ENCODE data around the gene MAB21L4. TPM values are rescaled to one million over a fixed set of nuclear protein-coding genes. Genes with fewer than 3 reads are reported as not detected.

The MAB21L4 gene
- total RNA-seq, 2 experiments from 2014 or later, result not detected

DNA sequence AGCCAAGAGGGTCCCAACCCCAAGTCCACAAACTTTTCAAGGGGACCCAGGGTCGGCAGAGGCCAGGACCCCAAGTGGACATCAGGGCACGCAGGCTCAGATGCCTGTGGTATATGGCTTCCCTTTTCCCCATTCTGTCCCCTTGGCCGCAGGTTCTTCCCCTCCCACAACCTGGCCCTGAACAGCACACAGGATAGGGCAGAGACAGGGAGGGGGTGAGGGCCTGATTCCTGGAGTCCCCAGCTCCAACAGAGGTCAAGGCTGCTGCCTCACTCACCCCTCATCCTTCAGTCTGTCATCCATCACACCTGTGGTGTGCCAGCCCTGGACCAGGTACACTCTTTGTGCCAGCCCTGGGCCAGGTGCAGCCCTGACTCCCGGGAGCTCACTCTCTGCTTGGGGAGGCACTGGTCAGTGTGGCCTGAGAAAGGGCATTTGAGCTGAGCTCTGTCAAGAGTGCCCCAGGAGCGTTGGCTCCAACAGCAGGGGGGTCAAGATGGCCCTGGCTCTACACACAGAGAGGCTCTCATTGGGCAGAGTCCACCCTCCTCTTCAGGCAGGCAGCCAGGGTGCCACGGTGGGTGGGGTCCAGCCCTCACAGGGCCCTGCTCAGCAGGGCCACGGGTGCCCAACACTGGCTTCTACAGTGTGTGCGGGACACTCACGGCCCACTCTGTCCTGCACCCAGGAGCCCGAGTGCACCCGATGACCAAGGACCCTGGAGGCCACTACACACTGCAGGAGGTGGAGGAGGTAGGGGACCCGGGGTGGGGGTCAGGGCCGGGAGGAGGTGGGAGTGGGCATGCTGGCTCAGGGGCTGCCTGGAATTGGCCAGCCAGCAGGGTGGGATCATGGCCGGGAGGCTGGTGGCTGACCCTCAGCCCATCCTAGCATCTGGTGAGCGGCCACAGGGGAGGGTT, 25.7 kb downstream of the MAB21L4 start:
- ChIA-PET POLR2A (no interaction called here), CTCF (ENCODE audit: unreplicated experiment) (no interaction called here)
- Histone ChIP-seq H4K20me1 (ENCODE audit: insufficient read depth, low read length) (no peaks in the 10 kb centered on the region), H3K4me2 (ENCODE audit: low read length) (no peak overlapping the region), H3K36me3 (ENCODE audit: insufficient read depth, low read length) (no peaks in the 10 kb centered on the region), H3K27ac (ENCODE audit: low read depth, low read length, poor library complexity, severe bottlenecking) (no peak overlapping the region), H3K79me2 (ENCODE audit: insufficient read depth, low read depth, low read length) (no peaks in the 10 kb centered on the region), H3K4me1 (ENCODE audit: insufficient read depth, low read length, poor library complexity, severe bottlenecking) (no peaks in the 10 kb centered on the region), H3K4me3 (ENCODE audit: low read depth, low read length, poor library complexity, severe bottlenecking) (no peak overlapping the region), H3K9me2 (ENCODE audit: insufficient read depth, low read length) (no peaks in the 10 kb centered on the region), H3K9me3 (ENCODE audit: low read length) (no peaks in the 10 kb centered on the region), H2AFZ (ENCODE audit: low read length) (no peak overlapping the region)
- TF ChIP-seq, protein P1, sequence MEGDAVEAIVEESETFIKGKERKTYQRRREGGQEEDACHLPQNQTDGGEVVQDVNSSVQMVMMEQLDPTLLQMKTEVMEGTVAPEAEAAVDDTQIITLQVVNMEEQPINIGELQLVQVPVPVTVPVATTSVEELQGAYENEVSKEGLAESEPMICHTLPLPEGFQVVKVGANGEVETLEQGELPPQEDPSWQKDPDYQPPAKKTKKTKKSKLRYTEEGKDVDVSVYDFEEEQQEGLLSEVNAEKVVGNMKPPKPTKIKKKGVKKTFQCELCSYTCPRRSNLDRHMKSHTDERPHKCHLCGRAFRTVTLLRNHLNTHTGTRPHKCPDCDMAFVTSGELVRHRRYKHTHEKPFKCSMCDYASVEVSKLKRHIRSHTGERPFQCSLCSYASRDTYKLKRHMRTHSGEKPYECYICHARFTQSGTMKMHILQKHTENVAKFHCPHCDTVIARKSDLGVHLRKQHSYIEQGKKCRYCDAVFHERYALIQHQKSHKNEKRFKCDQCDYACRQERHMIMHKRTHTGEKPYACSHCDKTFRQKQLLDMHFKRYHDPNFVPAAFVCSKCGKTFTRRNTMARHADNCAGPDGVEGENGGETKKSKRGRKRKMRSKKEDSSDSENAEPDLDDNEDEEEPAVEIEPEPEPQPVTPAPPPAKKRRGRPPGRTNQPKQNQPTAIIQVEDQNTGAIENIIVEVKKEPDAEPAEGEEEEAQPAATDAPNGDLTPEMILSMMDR (conservative IDR thresholded peaks at IDR 0.05; ENCODE audit: low read length), result no peak
- no peak for TF ChIP-seq EZH2phosphoT487 (IDR thresholded peaks at IDR 0.05; ENCODE audit: borderline replicate concordance, low read depth, low read length)
- DNase-seq (ENCODE audit: low spot score), result no peak
- BruUV-seq (replicated peaks), result no TSS peak
- intact Hi-C loops (cut with micrococcal nuclease; ENCODE audit: unreplicated experiment), result no loop called here

DNA sequence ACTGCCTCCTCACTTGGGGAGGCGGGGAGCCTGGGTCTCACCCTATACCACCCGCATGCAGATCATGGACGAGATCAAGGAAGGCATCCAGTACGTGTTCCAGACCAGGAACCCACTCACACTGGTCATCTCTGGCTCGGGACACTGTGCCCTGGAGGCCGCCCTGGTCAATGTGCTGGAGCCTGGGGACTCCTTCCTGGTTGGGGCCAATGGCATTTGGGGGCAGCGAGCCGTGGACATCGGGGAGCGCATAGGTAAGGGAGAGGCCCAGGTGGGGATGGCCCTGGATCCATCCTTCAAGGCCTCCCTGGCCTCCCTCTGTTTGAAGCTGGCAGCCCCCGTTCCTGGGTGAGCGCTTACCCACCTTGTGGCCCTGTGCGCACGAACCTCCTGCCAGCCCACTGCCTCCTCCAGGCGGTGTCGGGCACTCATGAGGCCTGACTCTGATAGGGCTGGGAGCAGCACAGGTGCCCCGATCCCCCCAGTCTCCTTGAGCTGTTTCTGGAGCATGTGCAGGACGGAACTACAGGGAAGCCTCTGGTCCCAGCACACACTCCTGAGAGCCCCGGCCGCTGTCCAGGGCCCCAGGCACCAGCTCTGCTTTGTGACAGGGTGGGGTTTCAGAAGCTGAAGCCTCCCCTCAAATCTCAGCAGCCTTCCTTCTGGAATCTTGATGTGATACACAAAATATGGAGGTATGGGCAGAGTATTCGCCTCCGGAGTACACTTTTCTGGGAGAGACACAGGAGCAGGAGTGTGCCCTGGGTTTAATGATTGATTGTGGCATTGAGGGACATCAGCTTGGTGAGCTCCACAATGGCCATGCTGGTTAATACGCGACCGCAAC, 26.6 kb downstream of the MAB21L4 start:
- H4K20me1 ChIP-seq (ENCODE audit: insufficient read depth, low read length), result no peaks in the 10 kb centered on the region
- H3K79me2 ChIP-seq (ENCODE audit: insufficient read depth, low read depth, low read length), result no peaks in the 10 kb centered on the region
- CTCF ChIA-PET (ENCODE audit: unreplicated experiment), result no interaction called here
- BruUV-seq (replicated peaks), result no TSS peak
- intact Hi-C loops (cut with micrococcal nuclease; ENCODE audit: unreplicated experiment), result no loop called here
- TF ChIP-seq EZH2phosphoT487 (IDR thresholded peaks at IDR 0.05; ENCODE audit: borderline replicate concordance, low read depth, low read length), result no peak
- TF ChIP-seq, protein P1 (conservative IDR thresholded peaks at IDR 0.05; ENCODE audit: low read length), result no peak
- POLR2A ChIA-PET, result no interaction called here
- H3K9me3 ChIP-seq (ENCODE audit: low read length), result no peaks in the 10 kb centered on the region
- H3K9me2 ChIP-seq (ENCODE audit: insufficient read depth, low read length), result no peaks in the 10 kb centered on the region
- no peak for DNase-seq (ENCODE audit: low spot score)
- no peak overlapping the region for H3K4me3 ChIP-seq (ENCODE audit: low read depth, low read length, poor library complexity, severe bottlenecking)
- H2AFZ ChIP-seq (ENCODE audit: low read length), result no peak overlapping the region
- H3K36me3 ChIP-seq (ENCODE audit: insufficient read depth, low read length), result no peaks in the 10 kb centered on the region
- no peaks in the 10 kb centered on the region for H3K4me1 ChIP-seq (ENCODE audit: insufficient read depth, low read length, poor library complexity, severe bottlenecking)
- H3K27ac ChIP-seq (ENCODE audit: low read depth, low read length, poor library complexity, severe bottlenecking), result no peak overlapping the region
- no peak overlapping the region for H3K4me2 ChIP-seq (ENCODE audit: low read length)

Data from OCI-LY7 (cell line).